Fibroblast of mammary gland (primary cell): ENCODE results near the gene TGFBI.

ENCODE experiments used
- DNase-seq: peaks from one replicate; pipeline ENCODE4 v3.0.0-alpha.2; 2010; ENCODE audit warnings: low read depth
- H3K4me3 ChIP-seq: 2 replicates; pipeline ENCODE4 v1.5.1; 2011; ENCODE audit warnings: low read depth, mild to moderate bottlenecking, low read length, moderate library complexity; ENCODE audit not compliant: control insufficient read depth
- TF ChIP-seq, protein P1 (sequence below): conservative IDR thresholded peaks from 2 replicates; pipeline ENCODE4 v1.5.1; 2011; ENCODE audit warnings: low read depth, low read length, inconsistent platforms; ENCODE audit not compliant: control insufficient read depth, insufficient read depth

Gene TGFBI

DNA sequence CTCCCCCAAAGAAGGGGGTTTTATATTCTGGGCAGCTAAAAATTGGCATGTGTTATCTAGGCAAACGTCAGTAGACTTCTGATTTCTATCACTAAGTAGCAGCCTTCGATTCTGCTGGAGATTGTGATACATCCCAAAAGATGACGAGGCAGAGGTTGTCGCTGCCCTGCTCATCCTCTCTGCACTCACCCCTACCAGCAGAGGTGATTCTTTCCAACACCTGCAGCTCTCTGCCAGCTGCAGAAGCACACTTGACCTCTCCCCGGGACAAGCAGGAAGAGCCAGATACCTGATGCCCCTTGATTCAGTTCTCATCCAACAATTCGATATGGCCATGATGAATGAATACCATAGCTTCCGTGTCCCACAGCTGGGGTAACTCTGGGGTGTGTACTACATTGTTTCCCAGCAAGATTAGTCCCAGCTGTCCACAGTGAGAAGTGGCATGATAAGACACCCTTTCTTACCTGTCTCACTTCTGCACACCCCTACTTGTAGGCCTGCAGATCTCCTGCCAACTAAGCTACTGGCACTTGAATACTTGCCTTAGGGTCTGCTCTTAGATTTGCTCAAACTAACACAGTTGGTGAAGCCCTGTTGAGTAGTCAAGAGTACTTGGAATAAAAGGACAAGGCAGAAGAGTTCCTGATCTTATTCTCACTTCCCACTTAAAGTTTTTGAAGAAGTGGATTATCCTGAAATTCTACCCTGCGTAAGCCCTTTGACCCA lies 66.3 kb downstream of the TGFBI start:
- no peak overlapping the region for H3K4me3 ChIP-seq
- TF ChIP-seq, protein P1, sequence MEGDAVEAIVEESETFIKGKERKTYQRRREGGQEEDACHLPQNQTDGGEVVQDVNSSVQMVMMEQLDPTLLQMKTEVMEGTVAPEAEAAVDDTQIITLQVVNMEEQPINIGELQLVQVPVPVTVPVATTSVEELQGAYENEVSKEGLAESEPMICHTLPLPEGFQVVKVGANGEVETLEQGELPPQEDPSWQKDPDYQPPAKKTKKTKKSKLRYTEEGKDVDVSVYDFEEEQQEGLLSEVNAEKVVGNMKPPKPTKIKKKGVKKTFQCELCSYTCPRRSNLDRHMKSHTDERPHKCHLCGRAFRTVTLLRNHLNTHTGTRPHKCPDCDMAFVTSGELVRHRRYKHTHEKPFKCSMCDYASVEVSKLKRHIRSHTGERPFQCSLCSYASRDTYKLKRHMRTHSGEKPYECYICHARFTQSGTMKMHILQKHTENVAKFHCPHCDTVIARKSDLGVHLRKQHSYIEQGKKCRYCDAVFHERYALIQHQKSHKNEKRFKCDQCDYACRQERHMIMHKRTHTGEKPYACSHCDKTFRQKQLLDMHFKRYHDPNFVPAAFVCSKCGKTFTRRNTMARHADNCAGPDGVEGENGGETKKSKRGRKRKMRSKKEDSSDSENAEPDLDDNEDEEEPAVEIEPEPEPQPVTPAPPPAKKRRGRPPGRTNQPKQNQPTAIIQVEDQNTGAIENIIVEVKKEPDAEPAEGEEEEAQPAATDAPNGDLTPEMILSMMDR, result no peak
- no peak for DNase-seq

DNA sequence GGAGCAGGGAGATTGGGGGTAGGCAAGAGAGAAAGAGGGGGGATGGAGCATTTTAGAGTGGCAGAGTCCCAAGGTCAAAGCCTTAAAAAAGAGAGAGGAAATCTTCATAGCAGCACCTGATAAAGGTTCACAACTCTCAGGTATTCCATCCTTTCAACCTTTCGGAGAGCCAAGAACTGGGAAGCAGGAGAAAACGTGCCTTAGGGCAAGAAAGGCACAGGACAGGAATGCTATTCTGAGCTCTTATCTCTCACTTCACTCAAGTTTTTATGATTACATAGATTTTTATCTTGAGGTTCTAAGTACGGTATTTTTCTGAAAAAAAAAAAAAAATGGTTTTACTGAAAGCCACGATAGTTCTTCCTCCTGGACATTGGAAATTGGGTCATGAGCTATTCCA lies 69.4 kb downstream of the TGFBI start:
- TF ChIP-seq, protein P1, result no peak
- no peak for DNase-seq
- H3K4me3 ChIP-seq, result no peak overlapping the region

DNA sequence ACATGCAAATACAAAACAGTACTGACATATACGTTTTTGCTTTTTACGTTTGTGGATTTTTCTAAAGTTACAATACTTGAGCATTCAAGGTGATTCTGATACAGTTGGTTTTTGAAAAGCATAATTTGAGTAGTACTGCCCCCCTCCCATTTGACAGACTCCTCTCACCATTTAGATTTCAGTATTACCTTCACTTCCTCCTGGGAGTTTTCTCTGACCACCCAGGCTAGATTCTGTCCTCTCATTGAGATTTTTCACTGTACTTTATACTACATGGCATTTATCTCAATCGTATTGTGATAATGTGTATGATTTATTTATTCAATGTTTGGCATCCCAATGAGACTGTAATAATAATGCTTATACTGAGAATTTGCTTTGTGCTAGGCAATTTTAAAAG lies 71.1 kb downstream of the TGFBI start:
- H3K4me3 ChIP-seq, result no peak overlapping the region
- no peak for DNase-seq
- TF ChIP-seq, protein P1, result no peak

DNA sequence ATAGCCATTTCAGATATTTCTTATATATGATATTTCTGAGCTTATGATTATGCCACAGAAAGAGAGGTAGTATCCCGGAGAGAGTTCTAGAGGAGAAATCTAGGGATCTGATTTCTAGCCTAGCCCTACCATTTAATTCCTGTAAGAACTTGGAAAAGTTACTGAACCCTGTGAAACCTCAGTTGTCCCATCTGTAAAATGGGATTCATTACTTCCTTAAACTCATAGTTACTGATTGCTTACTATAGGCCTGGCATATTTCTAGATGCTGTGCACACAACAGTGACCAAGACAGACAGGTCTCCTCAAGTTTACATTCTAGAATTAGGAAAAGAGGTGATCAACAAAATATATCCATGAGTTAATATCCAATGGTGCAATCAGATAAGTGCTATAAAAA lies 73.1 kb downstream of the TGFBI start:
- TF ChIP-seq, protein P1, result no peak

DNA sequence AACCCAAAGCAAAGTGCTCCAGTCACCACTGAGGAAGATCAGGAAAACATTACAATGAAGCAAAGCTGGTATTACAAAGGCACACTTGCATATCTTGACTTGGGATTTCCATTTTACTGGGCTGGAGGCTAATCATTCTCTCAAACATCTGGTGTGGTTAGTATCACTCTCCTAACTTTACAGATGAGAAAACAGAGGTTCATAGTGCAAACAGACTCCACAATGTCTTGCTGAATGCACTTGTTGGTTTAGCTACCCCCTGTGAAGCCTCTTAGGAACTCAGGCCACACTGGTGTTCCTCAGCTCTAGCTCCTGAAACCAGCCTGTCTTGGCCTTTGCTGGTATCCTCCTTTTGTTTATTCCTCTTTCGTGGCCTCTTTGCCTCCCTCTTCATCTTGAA lies 74.3 kb downstream of the TGFBI start:
- DNase-seq, result no peak
- H3K4me3 ChIP-seq, result no peak overlapping the region
- TF ChIP-seq, protein P1, result no peak

More for the DNA sequence above, 73.1 kb downstream of the TGFBI start:
- H3K4me3 ChIP-seq, result no peak overlapping the region
- DNase-seq, result no peak

DNA sequence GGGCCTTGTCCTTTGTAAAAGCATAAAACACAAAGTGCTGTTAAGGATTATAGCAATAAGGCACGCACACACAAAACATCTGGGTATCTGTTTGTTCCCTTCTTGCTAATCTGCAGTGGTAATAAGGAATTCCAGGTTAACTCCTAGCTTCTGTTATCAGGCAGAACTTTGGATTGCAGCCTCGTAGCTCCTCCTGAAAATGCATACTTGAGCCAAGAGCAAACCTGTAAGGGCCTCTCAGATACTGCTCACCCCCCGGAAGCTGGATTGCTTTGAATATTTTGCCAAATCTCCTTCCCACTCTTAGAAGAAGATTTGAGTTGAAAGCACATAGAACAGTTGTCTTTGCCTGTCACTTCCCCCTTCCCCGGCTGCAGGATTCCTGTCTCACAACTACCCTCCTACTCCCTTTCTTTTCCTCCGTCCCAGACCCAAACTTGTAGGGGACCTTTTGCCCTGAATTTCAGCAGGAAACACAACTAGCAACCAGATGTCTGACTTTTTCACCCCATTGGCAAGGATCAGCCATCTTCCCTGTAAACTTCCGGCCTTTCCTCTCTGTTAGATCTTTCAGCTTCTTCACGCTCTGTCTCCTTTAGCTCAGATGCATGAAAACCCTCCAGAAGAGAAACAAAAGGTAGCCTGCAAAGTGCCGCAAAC lies 75.6 kb downstream of the TGFBI start:
- TF ChIP-seq, protein P1, result no peak
- no peak for DNase-seq
- no peak overlapping the region for H3K4me3 ChIP-seq
